OCI-LY1 (cell line): ENCODE data around the gene CMIP.

ENCODE experiments used
- CTCF ChIP-seq: fragments of 200-600 bp; sonication (generic), shearing (Covaris generic); IDR thresholded peaks from 2 replicates; pipeline ENCODE4 v1.5.1; 2017; ENCODE audit warnings: mild to moderate bottlenecking, antibody characterized with exemption, low read length, moderate library complexity, mixed read lengths
- EZH2 ChIP-seq: fragments of 200-600 bp; sonication (generic), shearing (Covaris generic); IDR thresholded peaks from 2 replicates; pipeline ENCODE4 v1.8.0; 2017; ENCODE audit warnings: borderline replicate concordance, mixed run types, mild to moderate bottlenecking, antibody characterized with exemption, low read length, moderate library complexity, mixed read lengths

GRCh38 chr16:81487301-81487720 lies 42.7 kb downstream of the CMIP start:
- TF ChIP-seq CTCF (no peak), EZH2 (no peak)
